HCT116 (cell line): ENCODE data around the gene MBNL2. TPM values are rescaled to one million over a fixed set of nuclear protein-coding genes. Genes with fewer than 3 reads are reported as not detected.

Source experiments
- ATAC-seq: fragments of 200-7000 bp; cut with Tn5 transposase; 2 replicates; pipeline ENCODE4 v1.9.1; 2020; ENCODE audit warnings: mild to moderate bottlenecking, moderate library complexity
- BruUV-seq: library from RNA; stranded (reverse); fragments of 400-500 nt; replicated peaks from 2 replicates; lab custom pipeline; 2021; lab: Mats Ljungman, UMichigan
- CTCF ChIA-PET: fragments of 300-600 bp; sonication (Branson Sonifier 250); formaldehyde crosslinking; loops from one replicate; lab custom pipeline; 2021; ENCODE audit warnings: antibody characterized with exemption; lab: Charles Lee
- POLR2A ChIA-PET: fragments of 300-600, 350-600 bp; sonication (Branson Sonifier 250); formaldehyde crosslinking; loops from one replicate; lab custom pipeline; 2021; ENCODE audit warnings: antibody characterized with exemption; lab: Charles Lee
- RAD21 ChIA-PET, 2 experiments: fragments of 300-600 bp; sonication (Branson Sonifier 250); formaldehyde crosslinking; loops; one replicate each; lab custom pipeline; 2023; ENCODE audit warnings: low total read pairs in 2 of 2; ENCODE audit not compliant: uncharacterized antibody in 2 of 2, unreplicated experiment in 2 of 2, low non-redundant PET in 1 of 2; lab: Charles Lee
- DNase-seq: peaks from one replicate; pipeline ENCODE4 v3.0.0-alpha.2; 2010; ENCODE audit warnings: low read depth, low spot score
- H2AFZ ChIP-seq: fragments of 200-600 bp; shearing (Covaris generic), sonication (generic); 2 replicates; pipeline ENCODE4 v1.6.1; 2017; ENCODE audit warnings: low read depth, mixed run types, mixed read lengths, antibody characterized with exemption, low read length; ENCODE audit not compliant: poor library complexity, severe bottlenecking
- H3K27ac ChIP-seq: 2 replicates; pipeline ENCODE4 v1.5.1; 2012; ENCODE audit warnings: low read depth, low read length
- H3K27me3 ChIP-seq: fragments of 200-600 bp; sonication (generic); 2 replicates; pipeline ENCODE4 v1.6.1; 2016; ENCODE audit warnings: mixed run types, low read length, mixed read lengths; ENCODE audit not compliant: insufficient read depth
- H3K36me3 ChIP-seq, 2 experiments: fragments of 200-500 bp in 1 of 2; fragments of 200-600 bp in 1 of 2; sonication (Bioruptor generic) in 1 of 2; sonication (generic) in 1 of 2; 2 replicates each; pipeline versions ENCODE4 v1.5.1 to v1.6.1; 2014 to 2016; ENCODE audit warnings: low read length in 2 of 2, inconsistent platforms in 1 of 2, mixed read lengths in 1 of 2, mixed run types in 1 of 2; ENCODE audit not compliant: insufficient read depth in 2 of 2, control insufficient read depth in 1 of 2
- H3K4me1 ChIP-seq, 2 experiments: fragments of 200-600 bp in 1 of 2; sonication (generic) in 1 of 2; 2 replicates each; pipeline versions ENCODE4 v1.5.1 to v1.6.1; 2012 to 2017; ENCODE audit warnings: low read length in 2 of 2, inconsistent platforms in 1 of 2, mild to moderate bottlenecking in 1 of 2, mixed read lengths in 1 of 2, mixed run types in 1 of 2, moderate library complexity in 1 of 2; ENCODE audit not compliant: insufficient read depth in 2 of 2, control insufficient read depth in 1 of 2
- H3K4me2 ChIP-seq: fragments of 200-600 bp; sonication (generic); 2 replicates; pipeline ENCODE4 v1.6.1; 2017; ENCODE audit warnings: mixed run types, low read length, mixed read lengths
- H3K4me3 ChIP-seq, 2 experiments: fragments of 200-600 bp in 1 of 2; sonication (generic) in 1 of 2; replicated peaks in 1 of 2; 2 replicates each; pipeline ENCODE4 v1.5.1; 2011 to 2016; ENCODE audit warnings: low read length in 2 of 2, control low read depth in 1 of 2, low read depth in 1 of 2, mild to moderate bottlenecking in 1 of 2, mixed read lengths in 1 of 2, mixed run types in 1 of 2
- H3K79me2 ChIP-seq: fragments of 200-600 bp; sonication (generic); 2 replicates; pipeline ENCODE4 v1.6.1; 2017; ENCODE audit warnings: mild to moderate bottlenecking, mixed run types, low read length, moderate library complexity, mixed read lengths; ENCODE audit not compliant: insufficient read depth
- H3K9ac ChIP-seq: fragments of 200-600 bp; sonication (generic); 2 replicates; pipeline ENCODE4 v1.6.1; 2016; ENCODE audit warnings: low read length, mixed read lengths
- H3K9me2 ChIP-seq: fragments of 200-600 bp; sonication (generic), shearing (Covaris generic); 2 replicates; pipeline ENCODE4 v1.6.1; 2017; ENCODE audit warnings: mixed run types, mild to moderate bottlenecking, moderate library complexity; ENCODE audit not compliant: insufficient read depth
- H3K9me3 ChIP-seq, 2 experiments: fragments of 200-500 bp in 1 of 2; fragments of 200-600 bp in 1 of 2; sonication (Bioruptor generic) in 1 of 2; sonication (generic) in 1 of 2; 2 replicates each; pipeline ENCODE4 v1.6.1; 2014 to 2017; ENCODE audit warnings: low read length in 2 of 2, mixed read lengths in 2 of 2, inconsistent platforms in 1 of 2, low read depth in 1 of 2, mild to moderate bottlenecking in 1 of 2, mixed run types in 1 of 2, moderate library complexity in 1 of 2; ENCODE audit not compliant: control insufficient read depth in 1 of 2, insufficient read depth in 1 of 2
- H4K20me1 ChIP-seq: fragments of 200-600 bp; sonication (generic), shearing (Covaris generic); 2 replicates; pipeline ENCODE4 v1.6.1; 2017; ENCODE audit warnings: mixed run types, mild to moderate bottlenecking, moderate library complexity; ENCODE audit not compliant: insufficient read depth
- CBX3 ChIP-seq: IDR thresholded peaks from 2 replicates; pipeline ENCODE4 v1.6.1; 2012; ENCODE audit warnings: low read depth
- EGR1 ChIP-seq: IDR thresholded peaks from 2 replicates; pipeline ENCODE4 v1.6.1; 2012; ENCODE audit warnings: low read depth
- EZH2 ChIP-seq: fragments of 200-600 bp; sonication (generic); IDR thresholded peaks from 2 replicates; pipeline ENCODE4 v1.6.1; 2017; ENCODE audit warnings: antibody characterized with exemption, mixed run types
- POLR2A ChIP-seq: IDR thresholded peaks from 2 replicates; pipeline ENCODE4 v1.7.0; 2011; ENCODE audit warnings: borderline replicate concordance; ENCODE audit not compliant: insufficient read depth, insufficient read length; ENCODE audit errors: extremely low read depth
- POLR2AphosphoS5 ChIP-seq: IDR thresholded peaks from 2 replicates; pipeline ENCODE4 v1.6.1; 2011; ENCODE audit warnings: mild to moderate bottlenecking, low read depth, low read length, moderate library complexity
- SIN3A ChIP-seq: IDR thresholded peaks from 2 replicates; pipeline ENCODE4 v1.6.1; 2012; ENCODE audit warnings: low read depth
- ZFX ChIP-seq: fragments of 450-650 bp; IDR thresholded peaks from 2 replicates; pipeline ENCODE4 v1.6.1; 2017
- ZNF274 ChIP-seq: fragments of 200-500 bp; sonication (Bioruptor generic); IDR thresholded peaks from 2 replicates; pipeline ENCODE4 v1.6.1; 2014; ENCODE audit warnings: mild to moderate bottlenecking, low read depth, low read length, inconsistent platforms
- intact Hi-C: fragments of 100-400 bp; cut with micrococcal nuclease; formaldehyde crosslinking; loops from 2 replicates; pipeline ENCODE4 v1.10.0; 2022
- total RNA-seq: library from RNA; stranded (reverse); gene quantifications from one replicate; pipeline ENCODE4 v1.2.1, GENCODE V29; 2021; ENCODE audit not compliant: unreplicated experiment
- TF ChIP-seq, protein P1 (sequence below): IDR thresholded peaks from 2 replicates; pipeline ENCODE4 v1.6.1; 2012

The MBNL2 gene
- total RNA-seq, 1 experiment from 2014 or later = 73.9 TPM

DNA sequence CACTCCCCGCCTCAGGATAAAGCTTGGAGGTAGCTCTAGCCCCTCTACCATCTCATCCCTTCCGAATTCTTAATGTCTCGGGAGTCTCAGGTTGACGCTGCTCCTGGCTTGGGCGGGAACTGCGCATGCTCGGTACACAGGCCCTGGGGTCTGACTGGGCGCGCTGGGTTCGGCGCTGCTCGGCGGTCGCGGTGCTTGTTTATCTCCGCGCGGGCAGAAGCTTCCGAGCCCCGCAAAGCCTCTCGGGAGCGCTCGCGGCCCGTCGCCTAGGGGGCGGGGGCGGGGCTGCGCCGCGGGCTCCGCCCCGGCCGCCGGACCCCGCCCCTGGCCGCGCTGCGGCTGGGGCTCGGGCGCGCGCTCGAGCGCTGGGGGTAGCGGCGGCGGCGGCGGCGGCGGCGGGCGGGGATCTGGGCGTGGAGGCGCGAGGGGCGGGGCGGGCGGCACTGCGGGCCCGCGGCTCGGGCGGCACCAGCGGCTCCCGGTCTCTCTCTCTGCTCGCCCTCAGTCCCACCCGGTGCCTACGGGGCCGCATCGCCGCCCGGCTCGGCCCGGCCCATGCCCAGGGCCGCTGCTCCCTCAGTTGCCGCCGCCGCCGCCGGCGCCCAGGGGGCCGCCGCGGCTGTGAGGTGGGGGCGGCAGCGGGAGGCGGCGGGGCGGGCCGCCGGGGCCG is 211.7 kb downstream of the MBNL2 start, which contains the start of gene RAP2A:
RAP2A (plus strand) TSS at position 443 of the 670 bp plus-strand sequence. CDS start 302 bp downstream, outside the sequence.
- no TSS peak for BruUV-seq
- Histone ChIP-seq H3K9me3 (no peaks in the 10 kb centered on the region), H3K79me2 (peaks cover 22% of the 10 kb centered on the region), H3K9me2 (no peaks in the 10 kb centered on the region), H3K27ac (peak within 1 kb of the TSS; percentile 92), H3K36me3 (no peaks in the 10 kb centered on the region), H3K4me1 (peaks cover 7 to 23% of the 10 kb centered on the region in 2 experiments), H3K9ac (peak within 1 kb of the TSS; percentile 83), H4K20me1 (no peaks in the 10 kb centered on the region), H3K27me3 (no peaks in the 10 kb centered on the region), H3K4me2 (peak within 1 kb of the TSS; percentile 99), H3K4me3 (peak within 1 kb of the TSS; percentile 76 to 80), H2AFZ (peak within 1 kb of the TSS; percentile 88)
- POLR2A ChIA-PET = interaction anchor here (1.4 to 1.9 kb wide), 3 partner anchors 10 to 292 kb away, joined by 4 to 8 read pairs (median 4); no protein-coding TSS in a partner anchor
- peak; percentile 80 for ATAC-seq
- RAD21 ChIA-PET = no interaction called here
- CTCF ChIA-PET = interaction anchor here (1.6 kb wide), 1 partner anchor 141 kb away, joined by 5 read pairs; no protein-coding TSS in a partner anchor
- peak; percentile 65 for DNase-seq
- intact Hi-C loops = loop anchor here (1.0 to 10.0 kb wide), 2 partner anchors 134 to 541 kb away; no protein-coding TSS in a partner anchor
- no peak for TF ChIP-seq EZH2
- TF ChIP-seq SIN3A = 0 out of 2 replicates have a peak, but pooled peaks have one; percentile 16
- TF ChIP-seq POLR2A = peak; percentile 23
- TF ChIP-seq CBX3 = no peak
- TF ChIP-seq EGR1 = no peak
- TF ChIP-seq, protein P1, sequence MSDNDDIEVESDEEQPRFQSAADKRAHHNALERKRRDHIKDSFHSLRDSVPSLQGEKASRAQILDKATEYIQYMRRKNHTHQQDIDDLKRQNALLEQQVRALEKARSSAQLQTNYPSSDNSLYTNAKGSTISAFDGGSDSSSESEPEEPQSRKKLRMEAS = peak; percentile 12; the same call in 1 of the 2 replicates
- peak; percentile 62 for TF ChIP-seq POLR2AphosphoS5
- TF ChIP-seq ZFX = 0 out of 2 replicates have a peak, but pooled peaks have one; percentile 18
- TF ChIP-seq ZNF274 = no peak
